Activated naive CD4-positive, alpha-beta T cell treated with anti-CD3 and anti-CD28 coated beads, Interleukin-2, amount 50 U/mL, for 24 hours (primary cell): ENCODE data around the gene LAMB1.

Source experiments
- H3K27ac Mint-ChIP-seq: one replicate; pipeline ENCODE4 v1.8.0; 2021; ENCODE audit warnings: mild to moderate bottlenecking, mixed read lengths
- H3K27me3 Mint-ChIP-seq: one replicate; pipeline ENCODE4 v1.8.0; 2021; ENCODE audit warnings: mixed read lengths
- H3K36me3 Mint-ChIP-seq: one replicate; pipeline ENCODE4 v1.8.0; 2021; ENCODE audit warnings: mixed read lengths
- H3K4me1 Mint-ChIP-seq: one replicate; pipeline ENCODE4 v1.8.0; 2021; ENCODE audit warnings: mixed read lengths
- H3K4me3 Mint-ChIP-seq: one replicate; pipeline ENCODE4 v1.8.0; 2021; ENCODE audit warnings: mild to moderate bottlenecking, mixed read lengths
- H3K9me3 Mint-ChIP-seq: one replicate; pipeline ENCODE4 v1.8.0; 2021; ENCODE audit warnings: mixed read lengths

The LAMB1 gene

DNA sequence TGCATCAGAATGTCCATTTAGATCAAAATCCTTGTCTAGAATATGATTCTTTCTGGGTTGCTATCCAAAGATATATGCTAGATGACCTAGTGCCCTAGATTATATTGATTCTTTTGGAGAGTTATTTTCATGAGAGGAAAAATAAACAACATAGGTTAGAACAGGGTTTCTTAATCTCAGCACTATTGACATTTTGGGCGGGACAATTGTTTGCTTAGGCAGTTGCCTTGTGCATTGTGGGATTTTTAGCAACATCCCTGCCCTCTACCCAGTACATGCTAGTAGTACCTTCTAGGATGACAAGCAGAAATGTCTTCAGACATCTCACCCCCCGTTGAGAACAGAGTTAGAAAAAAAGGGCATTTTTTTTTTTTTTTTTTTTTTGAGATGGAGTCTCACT is 25.1 kb upstream of the LAMB1 start:
- Mint-ChIP-seq H3K27ac (no peak overlapping the region), H3K4me3 (no peak overlapping the region), H3K27me3 (peaks cover 7% of the 10 kb centered on the region), H3K36me3 (no peaks in the 10 kb centered on the region), H3K4me1 (no peaks in the 10 kb centered on the region), H3K9me3 (no peaks in the 10 kb centered on the region)

DNA sequence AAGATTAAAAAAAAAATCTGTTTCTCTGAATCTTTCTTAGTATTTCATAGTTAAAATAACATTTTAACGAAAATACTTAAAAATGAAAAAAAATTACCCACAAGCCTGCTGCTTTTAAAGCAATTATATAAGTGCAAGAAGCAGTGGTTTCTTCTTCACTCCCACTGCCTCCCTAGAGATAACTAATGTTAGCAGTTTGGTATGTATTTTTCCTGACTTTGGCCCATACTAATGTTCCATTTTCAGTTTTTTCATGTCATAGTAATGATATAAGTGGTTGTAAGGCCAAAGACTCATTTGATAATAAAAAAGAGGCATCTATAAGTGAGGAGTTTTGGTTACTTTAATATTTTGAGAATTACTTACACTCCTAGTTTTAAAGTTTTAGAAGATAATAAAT is 24.3 kb upstream of the LAMB1 start:
- no peak overlapping the region for H3K27ac Mint-ChIP-seq

DNA sequence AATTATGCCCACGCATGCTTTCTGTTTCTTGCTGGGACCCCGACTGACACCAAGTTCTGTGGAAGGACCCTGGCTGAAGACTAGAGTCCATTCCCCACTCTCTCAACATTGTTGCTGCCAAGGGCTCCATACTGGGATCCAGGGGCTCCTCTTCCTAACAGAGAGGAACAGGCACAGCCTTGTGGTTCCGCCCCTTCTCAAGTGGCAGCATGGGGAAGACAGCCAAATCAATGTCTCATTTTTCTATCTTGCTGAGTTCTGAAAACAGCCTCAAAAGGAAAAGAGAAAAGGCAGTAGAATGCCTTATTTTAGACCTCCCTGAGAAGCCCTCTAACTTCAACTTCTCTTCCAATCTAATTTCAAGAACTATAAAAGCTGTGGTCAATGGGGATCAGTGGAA is 23.7 kb upstream of the LAMB1 start:
- Mint-ChIP-seq H3K9me3 (no peaks in the 10 kb centered on the region), H3K36me3 (no peaks in the 10 kb centered on the region), H3K4me1 (no peaks in the 10 kb centered on the region), H3K4me3 (no peak overlapping the region), H3K27ac (no peak overlapping the region), H3K27me3 (peaks cover 7% of the 10 kb centered on the region)

More for the DNA sequence above, 24.3 kb upstream of the LAMB1 start:
- H3K4me1 Mint-ChIP-seq, result no peaks in the 10 kb centered on the region
- H3K36me3 Mint-ChIP-seq, result no peaks in the 10 kb centered on the region
- H3K9me3 Mint-ChIP-seq, result no peaks in the 10 kb centered on the region
- H3K27me3 Mint-ChIP-seq, result peaks cover 7% of the 10 kb centered on the region
- no peak overlapping the region for H3K4me3 Mint-ChIP-seq

DNA sequence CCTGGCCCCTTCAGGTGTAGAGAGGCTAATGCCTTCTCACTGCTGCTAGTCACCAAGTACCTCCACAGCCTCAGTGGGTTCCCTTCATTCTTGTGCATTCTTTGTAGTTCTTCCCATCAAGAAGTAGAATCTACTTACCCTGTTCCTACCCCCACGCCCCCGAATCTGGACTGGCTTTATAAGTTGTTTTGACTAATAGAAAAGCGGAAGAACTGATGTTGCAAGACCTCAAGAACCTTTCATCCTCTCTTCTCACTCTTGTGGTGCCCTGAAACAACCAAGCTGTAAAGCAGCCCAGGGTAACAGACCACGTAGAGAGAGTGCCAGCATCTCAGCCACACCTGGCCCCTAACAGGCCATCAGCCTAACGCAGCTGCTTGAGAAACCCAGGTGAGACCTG is 23.2 kb upstream of the LAMB1 start:
- Mint-ChIP-seq H3K27me3 (peaks cover 7% of the 10 kb centered on the region), H3K4me3 (no peak overlapping the region), H3K9me3 (no peaks in the 10 kb centered on the region), H3K36me3 (no peaks in the 10 kb centered on the region), H3K4me1 (no peaks in the 10 kb centered on the region), H3K27ac (no peak overlapping the region)

DNA sequence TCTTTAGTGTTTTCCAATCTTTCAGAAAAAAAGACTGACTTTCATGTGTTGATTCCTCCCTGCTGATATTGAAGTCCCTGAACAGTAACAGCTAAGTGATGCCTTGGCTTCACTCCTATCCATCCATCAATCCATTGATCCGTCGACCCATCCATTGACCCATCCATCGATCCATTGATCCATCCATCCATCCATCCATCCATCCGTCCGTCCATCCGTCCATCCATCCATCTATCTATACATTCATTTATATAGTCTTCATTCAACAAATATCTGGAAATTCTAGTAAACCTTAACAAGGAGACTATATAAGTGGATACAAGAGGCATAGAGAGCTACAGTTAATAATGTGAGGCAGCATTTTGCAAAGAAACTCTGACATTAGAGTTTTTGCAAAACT is 21.6 kb upstream of the LAMB1 start:
- Mint-ChIP-seq H3K27ac (no peak overlapping the region), H3K9me3 (no peaks in the 10 kb centered on the region), H3K4me3 (no peak overlapping the region), H3K36me3 (no peaks in the 10 kb centered on the region), H3K4me1 (no peaks in the 10 kb centered on the region), H3K27me3 (peaks cover 7% of the 10 kb centered on the region)

DNA sequence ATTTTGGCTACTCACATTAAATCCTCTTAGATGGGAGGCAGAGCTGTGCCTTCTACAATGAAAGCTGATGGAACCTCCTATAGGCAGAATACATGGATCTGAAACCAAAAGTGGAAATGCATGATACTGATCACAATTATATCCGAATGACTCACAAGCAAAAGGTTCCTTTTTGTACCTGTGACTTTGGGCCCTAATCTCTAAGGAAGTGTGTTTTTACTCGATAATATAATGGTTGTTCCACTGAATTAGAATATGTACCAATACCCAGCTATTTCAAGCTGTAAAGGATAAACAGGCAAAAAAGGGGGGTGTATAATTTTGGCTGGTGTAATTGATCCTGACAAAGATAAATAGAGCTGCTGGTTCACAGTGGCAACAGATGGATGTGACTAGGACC is 17.6 kb upstream of the LAMB1 start:
- Mint-ChIP-seq H3K9me3 (no peaks in the 10 kb centered on the region), H3K4me1 (no peaks in the 10 kb centered on the region), H3K4me3 (no peak overlapping the region), H3K36me3 (no peaks in the 10 kb centered on the region), H3K27ac (no peak overlapping the region), H3K27me3 (peaks cover 10% of the 10 kb centered on the region)

DNA sequence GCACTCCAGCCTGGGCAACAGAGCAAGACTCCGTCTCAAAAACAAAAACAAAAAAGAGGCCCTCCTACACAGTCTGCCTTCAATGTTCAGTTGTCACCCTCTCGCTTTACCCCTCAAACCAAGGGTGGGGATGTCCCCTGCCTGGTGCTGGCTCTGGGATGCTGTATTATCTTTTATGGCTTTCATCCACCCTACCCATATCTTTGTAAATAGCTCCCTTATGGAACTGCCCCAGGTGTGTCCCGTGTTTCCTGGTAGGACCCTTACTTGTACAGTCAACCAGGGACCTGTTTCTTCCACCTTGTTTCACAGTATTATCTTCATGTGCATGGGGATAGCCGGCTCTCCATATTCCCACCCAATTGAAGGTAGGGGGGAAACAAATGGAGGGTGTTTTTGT is 15.7 kb upstream of the LAMB1 start:
- Mint-ChIP-seq H3K4me1 (no peaks in the 10 kb centered on the region), H3K27ac (no peak overlapping the region), H3K36me3 (no peaks in the 10 kb centered on the region), H3K9me3 (no peaks in the 10 kb centered on the region), H3K27me3 (peaks cover 5% of the 10 kb centered on the region), H3K4me3 (no peak overlapping the region)

DNA sequence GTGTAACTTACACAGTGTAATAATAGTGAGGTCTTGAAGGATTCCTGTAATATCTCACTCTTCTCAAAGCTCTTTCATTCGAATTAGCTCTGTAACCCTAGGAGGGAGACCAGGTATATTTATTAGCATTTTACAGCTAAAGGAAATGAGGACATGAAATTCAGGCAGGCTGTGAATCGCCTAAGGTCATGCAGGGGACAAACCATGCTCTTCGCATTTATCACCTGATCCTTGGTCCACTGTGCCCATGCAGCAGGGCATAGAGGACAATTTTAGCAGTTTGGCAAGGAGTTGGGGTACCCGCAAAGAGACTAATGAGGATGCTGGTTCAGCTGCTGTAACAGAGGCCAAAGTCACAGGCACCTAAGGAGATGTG is 14.8 kb upstream of the LAMB1 start:
- Mint-ChIP-seq H3K4me3 (no peak overlapping the region), H3K36me3 (no peaks in the 10 kb centered on the region), H3K27me3 (peaks cover 6% of the 10 kb centered on the region), H3K4me1 (no peaks in the 10 kb centered on the region), H3K9me3 (no peaks in the 10 kb centered on the region), H3K27ac (no peak overlapping the region)

DNA sequence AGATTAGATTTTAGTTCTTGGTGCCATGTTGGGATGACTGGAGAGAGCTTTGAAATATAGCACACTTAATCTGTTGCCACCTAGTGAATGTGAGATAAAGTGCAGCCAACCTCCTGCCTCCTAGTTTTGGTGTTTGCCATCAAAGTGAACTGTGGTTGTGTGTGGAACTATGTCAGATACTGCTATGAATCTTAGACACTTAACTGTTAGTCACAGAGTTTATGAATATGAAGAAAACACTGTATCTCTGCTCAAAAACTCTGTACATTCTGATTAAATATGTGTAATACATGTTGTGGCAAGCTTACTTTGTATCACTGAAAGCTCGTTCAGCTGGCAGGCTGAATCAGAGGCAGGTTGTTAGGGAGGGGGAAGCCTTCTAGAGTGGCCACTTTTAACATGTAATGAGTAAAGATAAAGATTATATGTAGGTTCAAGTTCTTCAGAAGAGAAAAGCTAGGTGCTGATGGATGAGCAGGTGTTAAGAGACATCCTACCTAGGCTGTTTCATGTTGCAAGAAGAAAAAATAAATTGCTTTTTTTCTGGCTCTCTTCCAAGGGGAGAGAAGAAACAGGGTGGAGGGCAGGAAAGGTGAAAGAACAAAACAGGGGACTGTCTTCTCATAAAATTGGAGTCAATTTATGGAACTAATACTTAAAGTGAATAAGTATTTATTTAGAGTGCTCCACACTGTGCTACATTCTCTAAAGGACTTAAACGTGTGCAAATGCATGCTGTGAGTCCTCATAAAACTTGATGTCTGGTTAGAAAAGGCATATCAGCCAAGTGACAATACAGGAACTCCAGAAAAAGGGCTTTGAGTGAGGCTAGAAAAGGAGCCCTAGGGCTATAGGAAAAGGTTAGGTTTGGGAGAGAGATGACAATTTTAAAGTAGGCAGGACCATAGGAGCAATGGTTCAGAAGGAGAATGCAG is 14.1 kb upstream of the LAMB1 start:
- Mint-ChIP-seq H3K36me3 (no peaks in the 10 kb centered on the region), H3K4me3 (no peak overlapping the region), H3K4me1 (no peaks in the 10 kb centered on the region), H3K27ac (no peak overlapping the region), H3K9me3 (no peaks in the 10 kb centered on the region), H3K27me3 (peaks cover 6% of the 10 kb centered on the region)

DNA sequence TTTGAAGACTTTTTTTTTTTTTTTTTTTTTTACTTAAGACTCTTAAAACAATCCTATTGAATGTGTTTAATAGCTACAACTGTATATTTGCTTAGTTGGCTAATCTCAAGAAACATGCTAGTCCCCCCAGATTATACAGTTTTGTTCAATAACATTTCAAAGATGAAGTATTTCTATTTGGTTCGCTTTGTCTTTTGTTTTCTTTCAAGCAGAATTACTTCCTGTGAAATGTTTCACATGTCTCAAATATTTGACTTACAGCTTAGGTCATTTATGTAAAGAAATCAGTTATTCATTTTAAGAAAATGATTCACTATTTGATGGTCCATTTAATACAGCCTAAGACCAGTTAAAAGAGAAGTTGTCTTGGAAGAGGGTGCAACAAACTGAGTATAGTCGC is 12.8 kb upstream of the LAMB1 start:
- no peaks in the 10 kb centered on the region for H3K36me3 Mint-ChIP-seq
- no peaks in the 10 kb centered on the region for H3K9me3 Mint-ChIP-seq
- peaks cover 6% of the 10 kb centered on the region for H3K27me3 Mint-ChIP-seq
- no peak overlapping the region for H3K4me3 Mint-ChIP-seq
- no peak overlapping the region for H3K27ac Mint-ChIP-seq
- H3K4me1 Mint-ChIP-seq, result no peaks in the 10 kb centered on the region

DNA sequence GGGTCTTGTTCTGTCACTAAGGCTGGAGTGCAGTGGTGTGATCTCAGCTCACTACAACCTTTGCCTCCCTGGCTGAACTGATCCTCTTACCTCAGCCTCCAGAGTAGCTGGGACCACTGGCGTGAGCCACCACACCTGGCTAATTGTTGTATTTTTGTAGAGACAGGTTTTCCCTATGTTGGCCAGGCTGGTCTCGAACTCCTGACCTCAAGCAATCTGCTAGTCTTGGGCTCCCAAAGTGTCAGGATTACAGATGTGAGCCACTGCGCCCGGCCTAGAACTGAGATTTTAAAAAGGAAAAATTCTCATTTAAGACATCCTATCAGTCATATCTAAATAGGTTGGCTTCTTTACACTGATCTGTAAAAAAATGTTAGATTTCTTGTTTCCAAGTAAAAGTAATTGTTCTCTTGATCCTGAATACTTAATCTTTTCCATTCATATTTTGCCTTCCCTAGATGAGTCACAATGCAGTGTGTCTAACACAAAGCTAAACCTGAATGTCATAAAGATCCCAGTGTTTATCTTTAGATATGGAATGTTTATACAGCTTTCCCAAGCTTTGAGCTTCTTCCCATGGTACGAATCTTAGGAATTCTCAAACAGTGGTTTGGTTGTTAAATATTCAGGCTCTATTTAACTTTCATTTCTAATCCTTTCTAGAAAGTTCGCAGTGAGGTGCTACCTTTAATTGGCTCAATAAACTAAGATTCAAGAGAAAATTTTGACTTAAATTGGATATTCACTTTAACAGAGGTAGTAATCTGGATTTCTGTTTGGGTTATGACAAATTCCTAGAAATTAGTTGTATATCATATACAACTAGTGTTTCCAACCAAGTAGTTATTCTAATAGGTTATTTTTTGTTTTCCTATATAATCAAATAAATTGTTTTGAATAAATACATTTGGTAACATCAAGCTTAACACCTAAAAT is 12.1 kb upstream of the LAMB1 start:
- Mint-ChIP-seq H3K27ac (no peak overlapping the region), H3K4me1 (no peaks in the 10 kb centered on the region), H3K36me3 (no peaks in the 10 kb centered on the region), H3K9me3 (no peaks in the 10 kb centered on the region), H3K27me3 (peaks cover 9% of the 10 kb centered on the region), H3K4me3 (no peak overlapping the region)

DNA sequence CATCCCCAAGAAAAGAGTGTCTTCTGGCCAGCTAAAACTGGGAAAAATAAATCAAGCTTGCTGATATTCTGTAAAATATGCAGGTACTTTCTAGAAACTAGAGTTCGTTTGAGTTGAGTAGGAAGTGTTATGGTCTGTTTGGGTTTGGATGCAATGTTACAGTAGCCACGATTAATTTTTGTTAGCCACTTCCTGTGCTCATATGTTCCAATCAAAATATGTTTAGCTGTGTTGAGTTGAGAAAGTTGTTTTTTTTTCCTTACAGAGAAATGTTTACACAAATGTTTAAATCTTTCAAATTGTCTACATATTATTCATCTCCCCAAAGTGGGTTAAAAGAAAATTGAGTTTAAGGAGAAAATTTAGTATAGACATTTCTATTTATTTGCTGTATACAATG is 11.3 kb upstream of the LAMB1 start:
- no peaks in the 10 kb centered on the region for H3K4me1 Mint-ChIP-seq
- no peak overlapping the region for H3K4me3 Mint-ChIP-seq
- H3K36me3 Mint-ChIP-seq, result no peaks in the 10 kb centered on the region
- peaks cover 9% of the 10 kb centered on the region for H3K27me3 Mint-ChIP-seq
- no peak overlapping the region for H3K27ac Mint-ChIP-seq
- H3K9me3 Mint-ChIP-seq, result no peaks in the 10 kb centered on the region

DNA sequence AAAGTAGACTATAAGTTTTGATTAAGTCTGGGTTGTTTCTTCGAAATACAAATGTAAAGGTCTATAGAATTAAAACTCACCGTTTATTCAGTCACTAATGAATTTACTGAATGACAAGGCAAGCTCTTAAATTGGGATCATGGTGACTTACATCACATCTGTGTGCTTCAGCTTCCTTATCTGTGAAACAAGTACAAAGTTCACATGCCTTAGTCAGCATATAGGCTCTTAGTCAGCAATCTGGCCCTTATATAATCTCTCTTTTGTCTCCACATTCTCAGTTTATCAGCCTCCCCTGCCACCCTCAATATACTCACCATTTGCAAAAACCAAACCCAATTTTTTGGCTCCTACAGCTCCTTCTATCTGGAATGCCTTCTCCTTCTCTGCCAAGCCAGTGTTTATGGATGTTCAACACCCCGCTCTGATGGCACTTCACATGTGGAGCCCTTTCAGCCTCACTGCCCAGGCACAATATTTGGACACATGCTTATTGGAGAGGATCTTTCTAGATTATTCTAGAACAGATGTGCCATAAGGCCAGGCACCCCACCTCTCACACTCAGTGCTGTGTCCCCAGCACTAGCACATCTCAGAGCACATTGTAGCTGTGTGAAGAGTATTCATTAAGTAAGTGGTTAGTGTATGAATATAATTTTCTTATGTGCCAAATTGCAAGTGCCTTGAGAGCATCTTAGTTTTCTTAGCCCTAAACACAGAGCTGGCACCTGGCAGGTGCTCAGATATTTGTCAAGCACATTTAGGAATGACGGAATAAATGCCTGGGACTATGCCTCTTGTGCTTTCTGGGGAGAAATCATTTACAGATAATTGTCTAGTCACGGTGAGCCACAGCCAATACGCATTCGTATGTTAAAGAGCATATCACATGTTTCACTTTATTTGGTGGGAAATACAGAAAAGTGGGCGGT is 9.8 kb upstream of the LAMB1 start:
- peaks cover 12% of the 10 kb centered on the region for H3K27me3 Mint-ChIP-seq
- no peaks in the 10 kb centered on the region for H3K36me3 Mint-ChIP-seq
- no peak overlapping the region for H3K27ac Mint-ChIP-seq
- H3K9me3 Mint-ChIP-seq, result no peaks in the 10 kb centered on the region
- H3K4me3 Mint-ChIP-seq, result no peak overlapping the region
- no peaks in the 10 kb centered on the region for H3K4me1 Mint-ChIP-seq

DNA sequence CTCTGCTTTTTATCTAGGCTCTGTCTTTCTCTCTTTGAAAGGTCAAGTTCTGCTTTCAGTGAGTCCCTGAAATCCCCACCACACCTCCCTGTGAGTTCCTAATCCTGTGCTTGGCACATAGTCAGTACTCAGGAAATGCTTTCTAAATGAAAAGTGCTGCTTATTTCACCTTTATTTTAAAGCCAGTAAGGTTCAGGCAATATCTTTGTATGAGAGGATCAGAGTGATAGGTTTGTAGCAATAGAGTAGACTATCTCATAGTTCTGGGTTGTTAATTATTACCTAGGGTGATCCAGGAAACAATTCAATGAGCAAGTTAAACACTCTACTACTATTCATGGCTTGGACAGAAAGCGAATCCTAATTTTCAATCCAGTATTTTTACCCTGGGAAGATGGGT is 7.4 kb upstream of the LAMB1 start:
- H3K4me3 Mint-ChIP-seq, result no peak overlapping the region
- H3K27ac Mint-ChIP-seq, result no peak overlapping the region
- no peaks in the 10 kb centered on the region for H3K36me3 Mint-ChIP-seq
- no peaks in the 10 kb centered on the region for H3K9me3 Mint-ChIP-seq
- peaks cover 20% of the 10 kb centered on the region for H3K27me3 Mint-ChIP-seq
- H3K4me1 Mint-ChIP-seq, result no peaks in the 10 kb centered on the region

DNA sequence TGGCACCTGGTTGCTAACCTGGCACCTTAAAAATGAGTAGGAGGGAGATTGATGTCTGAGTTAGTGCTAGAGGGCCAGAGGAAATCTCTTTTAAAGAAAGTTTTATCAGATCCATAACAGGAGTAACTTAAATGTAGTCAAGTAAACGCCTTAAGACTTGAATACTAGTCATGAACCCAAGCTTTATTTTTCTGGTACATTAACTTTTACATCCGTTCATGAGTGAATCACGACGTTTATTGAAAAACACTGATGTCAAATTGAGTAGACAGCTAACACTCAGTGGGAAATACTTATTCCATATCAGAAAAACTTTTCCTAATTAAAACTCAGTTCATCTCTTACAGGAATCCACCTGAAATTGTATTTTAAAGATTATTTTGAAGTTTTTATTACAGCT is 6.9 kb upstream of the LAMB1 start:
- Mint-ChIP-seq H3K9me3 (no peaks in the 10 kb centered on the region), H3K4me1 (no peaks in the 10 kb centered on the region), H3K27ac (no peak overlapping the region), H3K4me3 (no peak overlapping the region), H3K27me3 (peaks cover 24% of the 10 kb centered on the region), H3K36me3 (no peaks in the 10 kb centered on the region)
